HG03066 (cell line): ENCODE data around the gene SLFN13.
"Not testable (repeated sequence)": the region's sequence is repeated elsewhere in the genome, so short reads cannot be mapped to it uniquely, and the experiment has no call there.

ENCODE experiments used
- ATAC-seq: cut with Tn5 transposase; IDR thresholded peaks from one replicate; pipeline ENCODE4 v1.9.1; 2021; ENCODE audit warnings: low read depth; ENCODE audit not compliant: unreplicated experiment

SLFN13 gene, protein sequence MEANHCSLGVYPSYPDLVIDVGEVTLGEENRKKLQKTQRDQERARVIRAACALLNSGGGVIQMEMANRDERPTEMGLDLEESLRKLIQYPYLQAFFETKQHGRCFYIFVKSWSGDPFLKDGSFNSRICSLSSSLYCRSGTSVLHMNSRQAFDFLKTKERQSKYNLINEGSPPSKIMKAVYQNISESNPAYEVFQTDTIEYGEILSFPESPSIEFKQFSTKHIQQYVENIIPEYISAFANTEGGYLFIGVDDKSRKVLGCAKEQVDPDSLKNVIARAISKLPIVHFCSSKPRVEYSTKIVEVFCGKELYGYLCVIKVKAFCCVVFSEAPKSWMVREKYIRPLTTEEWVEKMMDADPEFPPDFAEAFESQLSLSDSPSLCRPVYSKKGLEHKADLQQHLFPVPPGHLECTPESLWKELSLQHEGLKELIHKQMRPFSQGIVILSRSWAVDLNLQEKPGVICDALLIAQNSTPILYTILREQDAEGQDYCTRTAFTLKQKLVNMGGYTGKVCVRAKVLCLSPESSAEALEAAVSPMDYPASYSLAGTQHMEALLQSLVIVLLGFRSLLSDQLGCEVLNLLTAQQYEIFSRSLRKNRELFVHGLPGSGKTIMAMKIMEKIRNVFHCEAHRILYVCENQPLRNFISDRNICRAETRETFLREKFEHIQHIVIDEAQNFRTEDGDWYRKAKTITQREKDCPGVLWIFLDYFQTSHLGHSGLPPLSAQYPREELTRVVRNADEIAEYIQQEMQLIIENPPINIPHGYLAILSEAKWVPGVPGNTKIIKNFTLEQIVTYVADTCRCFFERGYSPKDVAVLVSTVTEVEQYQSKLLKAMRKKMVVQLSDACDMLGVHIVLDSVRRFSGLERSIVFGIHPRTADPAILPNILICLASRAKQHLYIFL

DNA sequence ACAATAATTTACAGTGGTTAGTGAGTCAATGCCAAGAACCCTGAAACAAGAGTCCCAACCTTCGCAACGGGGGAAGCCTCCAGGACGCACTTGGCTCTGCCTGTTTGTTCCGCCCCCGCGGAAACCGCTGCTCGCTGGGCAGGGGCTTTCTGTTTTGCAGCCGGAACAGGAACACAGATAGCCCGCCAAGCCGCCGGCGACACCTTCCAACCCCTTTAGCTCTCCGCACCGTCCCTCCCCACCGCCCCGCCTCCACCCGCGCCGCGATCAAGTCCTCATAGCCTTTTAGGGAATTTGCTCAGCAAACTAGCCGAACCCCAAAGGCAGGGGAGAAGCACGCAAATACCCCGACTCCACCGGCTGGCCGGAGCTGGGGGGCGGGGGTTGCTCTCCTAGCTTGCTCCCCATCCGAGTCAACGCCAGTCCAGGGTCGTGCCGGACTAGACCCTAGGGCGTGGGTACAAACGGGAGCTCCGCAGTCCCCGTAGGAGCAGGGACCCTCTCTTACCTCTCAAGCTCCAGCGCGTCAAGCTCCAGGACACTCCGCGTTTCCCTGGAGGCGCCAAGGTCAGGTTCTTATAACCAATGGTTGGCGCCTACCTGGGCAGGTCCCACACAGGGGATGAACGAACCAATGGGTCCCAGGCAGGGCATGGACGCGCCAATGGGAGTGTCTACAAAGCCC is at the start of gene SLFN13:
SLFN13 (minus strand) TSS at position 553 of the 685 bp plus-strand sequence. CDS start 3,086 bp downstream, outside the sequence.
- ATAC-seq, result peak; percentile 69

DNA sequence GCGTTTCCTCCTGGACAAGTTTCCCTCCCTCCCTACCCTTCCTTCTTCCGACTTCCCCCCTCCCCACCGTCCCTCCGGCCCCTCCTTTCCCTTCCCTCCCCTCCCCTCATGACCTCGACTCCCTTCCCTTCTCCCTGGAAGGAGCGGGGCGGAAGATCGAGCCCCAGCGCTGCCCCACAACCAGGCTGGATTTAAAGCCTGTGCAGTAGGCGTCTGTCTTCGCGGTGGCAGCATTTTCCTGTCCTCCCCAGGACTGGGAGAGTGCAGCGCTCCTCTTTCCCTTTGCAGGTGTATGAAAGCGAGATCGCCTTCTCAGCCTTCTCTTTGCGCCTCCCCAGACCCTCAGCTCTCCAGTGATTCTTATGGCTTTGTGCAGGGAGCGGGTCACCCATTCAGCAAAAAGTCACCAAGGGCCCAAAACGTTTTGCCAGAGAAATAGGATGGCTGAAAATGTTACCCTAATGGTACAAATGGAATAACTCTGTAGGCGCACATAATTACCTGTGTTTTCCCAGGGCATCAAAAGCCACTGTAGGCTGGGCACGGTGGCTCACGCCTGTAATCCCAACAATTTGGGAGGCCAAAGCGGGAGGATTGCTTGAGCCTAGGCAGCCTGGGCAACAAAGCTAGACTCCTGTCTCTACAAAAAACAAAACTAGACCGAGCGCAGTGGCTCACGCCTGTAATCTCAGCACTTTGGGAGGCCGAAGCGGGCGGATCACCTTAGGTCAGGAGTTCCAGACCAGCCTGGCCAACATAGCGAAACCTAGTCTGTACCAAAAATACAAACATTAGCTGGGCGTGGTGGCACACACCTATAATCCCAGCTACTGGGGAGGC is 48.1 kb upstream of the SLFN13 start:
- no peak for ATAC-seq

DNA sequence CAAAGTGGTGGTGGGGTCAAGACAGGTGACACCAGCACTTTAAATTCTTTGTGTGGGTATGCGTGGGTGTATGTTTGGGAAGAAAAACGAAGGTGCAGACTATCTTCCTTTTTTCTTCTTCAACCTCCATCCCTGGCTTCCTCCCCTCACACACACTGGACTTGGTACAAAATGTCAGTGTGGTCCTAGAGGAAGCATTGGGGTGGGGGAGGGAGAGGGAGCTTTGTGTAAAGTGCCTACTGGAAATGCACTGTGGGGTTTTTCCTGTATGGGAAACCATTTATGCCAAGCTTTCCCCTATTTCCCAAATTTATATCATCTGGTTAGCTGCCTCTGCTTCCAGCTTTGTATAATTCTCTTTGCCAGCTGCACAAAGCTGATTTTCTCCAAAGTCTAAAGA is 44.5 kb upstream of the SLFN13 start:
- no peak for ATAC-seq

DNA sequence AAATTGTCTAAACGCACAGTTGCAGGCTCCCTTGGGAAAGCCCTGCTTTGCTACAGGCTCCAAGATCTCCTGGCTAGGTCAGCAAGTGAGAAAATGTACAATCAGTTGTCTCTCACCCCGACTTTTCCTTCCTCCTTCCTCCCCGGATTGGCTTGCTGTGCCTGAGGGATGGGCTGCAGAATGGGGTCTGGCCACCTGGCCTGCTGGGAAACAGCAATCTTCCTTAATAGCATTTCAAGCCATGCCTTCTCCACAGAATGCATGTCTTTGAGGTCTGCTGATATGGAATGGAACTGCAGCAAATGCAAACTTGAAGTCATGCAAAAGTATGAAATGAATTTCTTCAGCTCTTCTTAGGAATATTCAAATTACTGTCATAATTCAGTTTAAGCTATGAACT is 42.9 kb upstream of the SLFN13 start:
- no peak for ATAC-seq

DNA sequence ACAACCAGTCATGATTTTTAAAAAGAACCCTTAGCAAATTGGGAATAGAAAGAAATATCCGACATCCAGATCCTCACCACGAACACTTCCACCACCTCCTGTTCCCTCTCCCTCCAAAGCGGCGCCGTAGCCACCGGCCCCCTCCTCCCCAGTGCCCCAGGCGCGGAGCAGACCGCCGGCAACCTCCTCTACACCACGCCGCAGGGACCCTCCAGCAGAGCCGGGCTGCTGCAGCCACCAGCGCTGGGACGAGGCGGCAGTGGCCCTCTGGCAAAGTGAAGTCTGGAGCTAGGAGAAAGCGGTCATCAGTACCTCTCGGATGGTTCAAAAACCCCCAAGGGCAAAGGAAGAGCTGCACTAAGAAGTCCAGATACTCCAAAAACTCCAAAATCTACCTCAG is 41.4 kb upstream of the SLFN13 start:
- no peak for ATAC-seq

DNA sequence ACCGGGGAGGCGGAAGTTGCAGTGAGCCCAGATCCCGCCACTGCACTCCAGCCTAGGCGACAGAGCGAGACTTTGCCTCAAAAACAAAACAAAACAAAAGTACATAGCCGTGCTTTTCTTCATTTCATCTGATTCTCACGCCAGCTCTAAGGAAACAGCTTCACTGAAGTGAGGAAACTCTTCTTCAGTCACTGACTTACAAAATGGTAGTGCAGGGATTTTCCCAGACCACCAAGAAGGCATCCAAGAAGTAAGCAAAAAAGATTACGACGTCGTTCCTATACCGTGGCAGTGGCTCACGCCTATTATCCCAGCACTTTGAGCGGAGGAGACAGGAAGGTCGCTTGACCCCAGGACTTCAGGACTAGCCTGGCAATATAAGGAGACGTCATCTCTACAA is 40.4 kb upstream of the SLFN13 start:
- no peak for ATAC-seq

DNA sequence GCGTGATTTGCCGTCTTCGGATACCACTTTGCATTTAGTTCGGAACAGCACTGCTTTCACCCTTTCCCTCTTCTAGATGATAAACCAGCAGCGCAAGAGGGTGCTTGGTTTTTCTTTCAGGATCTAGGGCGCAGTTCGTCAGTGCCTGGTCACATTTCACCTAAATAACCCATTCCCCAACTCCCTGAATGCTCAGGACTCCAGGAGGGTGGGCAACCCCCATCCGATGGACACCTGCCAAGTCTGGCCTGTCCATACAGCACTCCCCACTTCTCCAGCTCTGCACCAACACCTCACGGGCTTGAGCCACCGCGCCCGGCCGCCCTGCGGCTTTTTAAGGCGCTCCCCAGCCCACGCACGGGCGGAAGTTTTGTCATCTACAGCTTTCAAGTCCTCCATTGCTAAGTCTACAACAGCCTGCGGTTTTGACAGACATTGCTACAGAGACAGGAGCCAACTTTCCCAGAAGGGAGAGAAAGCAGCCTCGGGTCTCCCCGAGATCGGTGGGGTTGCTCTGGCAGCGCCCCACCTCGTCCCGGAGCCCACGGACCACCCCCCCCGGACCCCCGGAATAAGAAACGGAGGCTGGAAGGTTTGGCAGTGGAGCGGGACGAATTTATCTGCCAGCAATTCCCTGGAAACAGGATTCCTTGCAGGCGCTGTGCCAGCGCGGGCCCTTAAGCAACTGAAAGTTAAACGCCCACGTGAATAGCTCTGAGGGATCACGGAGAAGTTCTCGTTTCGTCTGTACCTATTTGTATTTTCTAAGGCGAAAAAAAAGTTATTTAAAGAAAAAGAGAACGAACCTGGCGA is 38.6 kb upstream of the SLFN13 start:
- ATAC-seq, result peak; percentile 73

DNA sequence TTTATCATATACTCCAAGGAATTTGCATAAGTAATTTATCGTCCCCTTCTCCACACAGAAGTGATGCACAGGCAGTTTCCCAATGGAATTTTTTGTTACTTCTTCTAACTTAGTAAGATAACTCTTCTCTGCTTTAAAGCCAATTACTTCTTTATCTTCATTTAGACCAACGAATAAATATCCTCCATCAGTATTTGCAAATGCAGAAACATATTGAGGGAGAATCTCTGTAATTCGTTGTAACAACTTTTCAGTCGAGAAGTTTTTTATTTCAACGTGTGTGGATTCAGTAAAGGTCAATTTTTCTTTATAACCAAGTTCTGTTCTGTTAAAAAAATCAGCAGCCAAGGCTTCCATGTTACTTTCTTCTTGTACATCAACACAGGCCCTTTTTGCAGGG is 30.7 kb upstream of the SLFN13 start:
- no peak for ATAC-seq

DNA sequence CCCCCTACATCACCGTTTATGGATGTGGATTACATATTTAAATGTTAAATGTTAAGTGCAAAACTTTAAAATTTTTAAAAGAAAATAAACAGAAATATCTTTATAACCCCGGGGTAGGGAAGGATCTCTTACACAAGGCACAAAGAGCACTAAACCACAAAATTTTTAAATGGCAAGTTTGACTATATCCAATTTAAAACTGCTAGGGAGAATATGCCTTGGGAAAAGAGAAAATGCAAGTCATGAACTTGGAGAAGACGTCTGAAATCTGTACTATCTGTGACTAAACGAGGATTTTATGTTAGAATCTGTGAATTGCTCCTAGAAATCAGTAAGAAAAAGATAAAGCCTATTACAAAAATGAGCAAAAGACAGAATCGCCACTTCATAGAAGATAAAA is 28.7 kb upstream of the SLFN13 start:
- ATAC-seq, result no peak

DNA sequence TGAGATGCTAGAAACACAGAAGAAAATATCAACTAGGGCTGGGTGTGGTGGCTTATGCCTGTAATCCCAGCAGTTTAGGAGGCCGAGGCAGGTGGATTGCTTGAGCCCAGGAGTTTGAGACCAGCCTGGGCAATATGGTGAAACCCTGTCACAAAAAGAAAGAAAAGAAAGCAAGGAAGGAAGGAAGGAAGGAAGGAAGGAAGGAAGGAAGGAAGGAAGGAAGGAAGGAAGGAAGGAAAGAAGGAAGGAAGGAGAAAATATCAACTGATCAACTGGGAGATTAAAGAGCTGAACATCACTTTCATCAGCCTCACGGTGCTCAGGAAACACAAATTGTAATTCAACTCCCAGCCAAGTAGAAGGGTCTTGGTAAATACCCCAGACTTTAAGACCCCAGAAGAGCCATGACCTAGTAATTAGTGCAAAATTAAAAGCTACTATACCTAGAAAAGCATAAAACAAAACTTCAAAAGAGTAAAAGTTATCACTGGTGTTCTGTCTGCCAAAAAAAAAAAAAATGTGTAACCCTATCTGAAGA is 27.8 kb upstream of the SLFN13 start:
- no peak for ATAC-seq

DNA sequence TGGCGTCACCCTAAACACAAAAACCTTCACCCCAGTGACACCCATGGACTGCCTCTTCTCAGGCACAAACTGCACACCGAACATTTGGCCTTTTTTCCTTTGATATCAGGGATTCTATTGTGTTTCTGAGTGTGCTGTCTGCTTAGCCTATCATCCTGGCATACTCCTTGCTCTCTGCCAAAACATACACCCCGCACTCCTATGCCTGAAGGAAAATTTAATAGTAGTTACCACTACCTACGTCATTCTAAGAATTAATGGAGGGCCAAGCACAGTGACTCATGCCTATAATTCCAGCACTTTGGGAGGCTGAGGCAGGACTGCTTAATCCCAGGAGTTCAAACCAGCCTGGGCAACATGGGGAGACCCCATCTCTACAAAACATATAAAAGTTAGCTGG is 19.9 kb upstream of the SLFN13 start:
- no peak for ATAC-seq

DNA sequence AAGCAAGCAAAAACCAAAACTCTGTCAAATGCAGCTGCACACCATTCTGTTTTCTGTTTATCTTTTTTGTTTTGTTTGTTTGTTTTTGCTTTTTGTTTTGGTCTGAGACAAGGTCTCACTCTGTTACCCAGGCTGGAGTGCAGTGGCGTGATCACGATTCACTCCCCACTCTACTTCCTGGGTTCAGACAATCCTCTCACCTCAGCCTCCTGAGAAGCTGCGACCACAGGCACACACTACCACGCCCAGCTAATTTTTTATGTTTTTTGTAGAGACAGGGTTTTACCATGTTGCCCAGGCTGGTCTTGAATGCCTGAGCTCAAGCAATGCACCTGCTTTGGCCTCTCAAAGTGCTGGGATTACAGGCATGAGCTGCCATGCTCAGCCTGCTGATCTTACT is 19.3 kb upstream of the SLFN13 start:
- ATAC-seq, result no peak

DNA sequence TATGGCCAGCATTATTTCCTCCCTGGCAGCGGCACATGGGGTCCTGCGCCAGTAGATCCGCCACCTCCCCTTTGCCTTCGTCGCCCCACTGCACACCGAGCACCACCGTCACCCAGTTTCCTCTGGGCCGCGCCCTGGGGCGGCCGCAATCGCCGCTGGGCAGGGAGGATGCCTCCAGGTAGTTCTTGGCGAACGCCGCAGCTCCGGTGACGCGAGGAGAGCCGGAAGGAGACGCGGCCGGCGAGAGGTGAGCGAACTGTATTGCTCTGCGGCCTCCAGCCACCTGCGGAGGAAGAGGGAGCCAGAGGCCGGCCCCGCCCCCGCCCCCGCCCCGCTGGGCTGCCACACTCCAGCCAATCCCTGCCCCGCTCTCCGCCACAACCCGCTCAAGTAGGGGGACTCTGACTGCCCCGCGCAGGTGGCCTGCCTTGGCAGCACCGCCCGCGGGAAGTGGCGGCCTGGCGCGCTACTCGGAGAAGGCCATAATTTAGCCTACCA is 11.8 kb upstream of the SLFN13 start:
- no peak for ATAC-seq

DNA sequence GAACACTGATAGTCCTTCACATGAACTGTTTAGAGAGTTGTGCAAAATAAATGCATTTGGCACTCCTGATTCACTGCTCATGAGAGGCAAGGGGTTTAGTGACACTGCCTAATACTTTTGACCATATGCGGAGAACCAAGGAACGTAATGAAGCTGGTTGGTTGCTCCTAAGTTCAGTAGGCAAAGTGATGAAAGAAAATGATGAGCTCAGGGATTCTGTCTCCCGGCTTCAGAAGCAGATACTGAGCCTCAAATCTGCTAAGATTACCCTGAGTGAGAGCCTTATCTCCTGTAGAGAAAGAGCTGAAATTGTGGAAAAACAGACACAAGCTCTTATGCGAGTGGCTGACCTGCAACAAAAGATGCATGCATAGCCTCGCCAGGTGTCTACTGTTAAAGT is 5.5 kb upstream of the SLFN13 start:
- ATAC-seq, result not testable (repeated sequence)

DNA sequence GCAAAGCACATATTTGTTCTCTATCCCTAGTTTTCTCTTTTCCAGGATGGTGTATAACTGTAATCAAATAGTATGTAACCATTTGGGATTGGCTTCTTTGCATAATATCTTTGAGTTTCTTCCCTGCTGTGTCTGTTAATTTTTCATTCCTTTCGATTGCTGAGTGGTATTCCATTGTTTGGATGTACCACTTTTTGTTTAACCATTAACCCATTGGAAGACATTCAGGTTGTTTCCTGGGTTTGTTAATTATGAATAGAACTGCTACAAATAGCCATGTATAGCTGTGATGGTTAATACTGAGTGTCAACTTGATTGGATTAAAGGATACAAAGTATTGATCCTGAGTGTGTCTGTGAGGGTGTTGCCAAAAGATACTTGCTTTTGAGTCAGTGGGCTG is 4.6 kb upstream of the SLFN13 start:
- ATAC-seq, result no peak

DNA sequence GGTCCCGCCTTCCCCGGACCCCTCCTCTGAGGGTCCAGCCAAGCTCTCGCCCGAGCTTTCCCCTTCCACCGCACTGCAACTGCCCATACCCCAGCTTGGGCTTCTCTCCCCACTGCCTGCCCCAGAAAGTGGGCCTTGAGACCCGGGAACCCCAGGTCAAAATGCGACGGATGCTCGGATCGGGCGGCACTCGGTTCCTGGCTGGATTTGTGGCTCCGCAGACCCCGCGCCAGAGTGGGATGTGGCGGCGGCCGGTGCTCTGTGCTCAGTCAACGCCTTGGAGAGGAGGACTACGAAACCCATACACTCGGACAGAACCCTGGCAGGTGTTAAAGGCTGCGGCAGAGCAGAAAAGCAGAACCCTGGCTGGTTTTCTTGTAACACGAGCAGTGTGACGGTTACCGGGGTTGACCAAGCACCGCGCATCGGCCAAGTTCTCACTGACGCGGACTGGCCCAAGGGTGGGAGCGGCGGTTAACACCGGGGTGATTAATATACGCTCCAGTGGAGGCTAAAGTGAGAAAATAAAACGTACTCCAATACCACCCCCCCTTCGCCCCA is 885 bp upstream of the SLFN13 start:
- ATAC-seq, result no peak

DNA sequence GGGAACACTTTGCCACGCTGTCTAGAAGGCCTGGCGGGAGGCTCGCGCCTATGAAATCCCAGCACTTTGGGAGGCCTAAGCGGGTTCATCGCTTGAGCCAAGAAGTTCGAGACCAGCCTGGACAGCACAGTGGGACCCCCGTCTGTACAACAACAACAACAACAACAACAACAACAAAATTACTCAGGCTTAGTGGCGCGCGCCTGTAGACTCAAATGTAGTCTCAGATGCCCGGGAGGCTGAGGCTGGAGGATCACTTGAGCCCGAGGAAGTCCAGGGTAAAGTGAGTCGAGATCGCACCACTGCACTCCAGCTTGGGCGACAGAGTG is 297 bp upstream of the SLFN13 start:
- ATAC-seq, result no peak

DNA sequence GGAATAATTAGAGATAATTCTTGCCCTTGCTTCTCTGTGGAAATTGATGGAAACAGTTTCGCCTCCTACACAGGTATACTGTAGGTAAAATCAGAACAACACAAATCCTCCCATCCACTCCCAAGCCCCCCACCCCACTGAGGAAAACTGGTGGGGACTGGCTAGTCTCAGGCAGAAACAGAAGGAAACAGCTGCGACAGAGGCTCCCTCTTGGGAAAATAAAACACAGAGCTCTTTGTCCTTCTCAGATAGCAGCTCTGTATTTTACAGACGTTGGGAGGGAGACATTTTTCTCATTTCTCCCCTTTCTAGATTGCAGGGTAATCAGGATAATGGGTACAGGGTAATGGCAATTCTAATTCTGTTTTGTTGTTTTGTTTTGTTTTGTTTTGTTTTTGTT is 1.1 kb downstream of the SLFN13 start:
- no peak for ATAC-seq

DNA sequence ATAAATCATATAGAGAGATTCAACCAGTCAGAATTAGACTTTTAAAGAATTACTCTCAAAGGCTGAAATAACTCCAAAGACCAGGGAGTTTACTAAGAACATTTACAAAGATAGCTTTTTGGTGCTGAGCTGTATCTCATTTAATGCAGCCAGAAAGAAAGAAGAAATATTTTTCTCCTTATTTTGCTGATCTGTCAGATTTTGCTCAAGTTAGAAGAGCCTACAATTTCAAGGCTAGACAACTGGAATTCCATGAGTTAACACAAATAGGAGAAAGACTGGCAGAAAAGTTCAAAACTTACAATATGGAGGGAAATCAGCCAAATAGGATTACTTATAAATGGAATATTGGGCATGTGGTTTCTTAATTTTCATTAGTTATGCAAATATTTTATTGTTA is 10.1 kb downstream of the SLFN13 start:
- no peak for ATAC-seq
